Brain microvascular endothelial cell (primary cell): Measurements from ENCODE around the gene OR2T35.

Experiments
- DNase-seq: peaks from one replicate; pipeline ENCODE4 v3.0.0-alpha.2; 2020
- H3K27ac ChIP-seq: fragments of 250-450 bp; sonication (Bioruptor Pico); 2 replicates; pipeline ENCODE4 v1.5.1; 2020; ENCODE audit warnings: mild to moderate bottlenecking, moderate library complexity
- H3K27me3 ChIP-seq: fragments of 250-450 bp; sonication (Bioruptor Pico); replicated peaks from 2 replicates; pipeline ENCODE4 v1.5.1; 2020; ENCODE audit warnings: mild to moderate bottlenecking
- H3K36me3 ChIP-seq: fragments of 250-450 bp; sonication (Bioruptor Pico); replicated peaks from 2 replicates; pipeline ENCODE4 v1.5.1; 2020; ENCODE audit warnings: mild to moderate bottlenecking
- H3K4me3 ChIP-seq: 2 replicates; pipeline ENCODE4 v1.5.1; 2011; ENCODE audit warnings: low read depth, mild to moderate bottlenecking, control low read depth, low read length, moderate library complexity
- in situ Hi-C: cut with HindIII; loops from 2 replicates; pipeline ENCODE4 v1.10.0; 2017; ENCODE audit warnings: low sequenced_read_pairs, low pct_ligation_motif_present
- TF ChIP-seq, protein P1 (sequence below): IDR thresholded peaks from 2 replicates; pipeline ENCODE4 v1.5.1; 2011; ENCODE audit warnings: low read depth, mild to moderate bottlenecking, moderate library complexity, low read length, control low read depth, inconsistent platforms; ENCODE audit errors: missing control alignments

The OR2T35 gene

DNA sequence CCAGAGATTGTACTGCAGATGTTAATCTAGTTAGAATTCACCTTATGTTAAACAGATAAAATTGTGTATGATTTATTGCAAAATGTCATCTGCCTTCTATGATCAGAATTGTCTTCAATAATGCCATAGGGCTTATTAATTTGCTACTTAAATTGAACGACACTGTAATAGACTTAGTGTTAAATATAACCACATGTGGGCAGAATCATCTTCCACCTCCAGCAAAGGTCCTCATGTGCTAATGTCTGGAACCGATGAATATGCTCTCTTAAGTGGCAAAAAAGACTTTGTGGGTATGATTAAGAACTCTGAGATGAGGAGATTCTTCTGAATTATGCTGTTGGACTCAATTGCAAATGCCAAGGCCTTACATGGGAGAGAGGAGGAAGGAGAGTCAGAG, 14.5 kb downstream of the OR2T35 start:
- H3K27me3 ChIP-seq: no peaks in the 10 kb centered on the region
- no peaks in the 10 kb centered on the region for H3K36me3 ChIP-seq
- no peak overlapping the region for H3K27ac ChIP-seq
- TF ChIP-seq, protein P1, sequence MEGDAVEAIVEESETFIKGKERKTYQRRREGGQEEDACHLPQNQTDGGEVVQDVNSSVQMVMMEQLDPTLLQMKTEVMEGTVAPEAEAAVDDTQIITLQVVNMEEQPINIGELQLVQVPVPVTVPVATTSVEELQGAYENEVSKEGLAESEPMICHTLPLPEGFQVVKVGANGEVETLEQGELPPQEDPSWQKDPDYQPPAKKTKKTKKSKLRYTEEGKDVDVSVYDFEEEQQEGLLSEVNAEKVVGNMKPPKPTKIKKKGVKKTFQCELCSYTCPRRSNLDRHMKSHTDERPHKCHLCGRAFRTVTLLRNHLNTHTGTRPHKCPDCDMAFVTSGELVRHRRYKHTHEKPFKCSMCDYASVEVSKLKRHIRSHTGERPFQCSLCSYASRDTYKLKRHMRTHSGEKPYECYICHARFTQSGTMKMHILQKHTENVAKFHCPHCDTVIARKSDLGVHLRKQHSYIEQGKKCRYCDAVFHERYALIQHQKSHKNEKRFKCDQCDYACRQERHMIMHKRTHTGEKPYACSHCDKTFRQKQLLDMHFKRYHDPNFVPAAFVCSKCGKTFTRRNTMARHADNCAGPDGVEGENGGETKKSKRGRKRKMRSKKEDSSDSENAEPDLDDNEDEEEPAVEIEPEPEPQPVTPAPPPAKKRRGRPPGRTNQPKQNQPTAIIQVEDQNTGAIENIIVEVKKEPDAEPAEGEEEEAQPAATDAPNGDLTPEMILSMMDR: no peak
- in situ Hi-C loops: no loop called here
- no peak for DNase-seq
- no peak overlapping the region for H3K4me3 ChIP-seq

DNA sequence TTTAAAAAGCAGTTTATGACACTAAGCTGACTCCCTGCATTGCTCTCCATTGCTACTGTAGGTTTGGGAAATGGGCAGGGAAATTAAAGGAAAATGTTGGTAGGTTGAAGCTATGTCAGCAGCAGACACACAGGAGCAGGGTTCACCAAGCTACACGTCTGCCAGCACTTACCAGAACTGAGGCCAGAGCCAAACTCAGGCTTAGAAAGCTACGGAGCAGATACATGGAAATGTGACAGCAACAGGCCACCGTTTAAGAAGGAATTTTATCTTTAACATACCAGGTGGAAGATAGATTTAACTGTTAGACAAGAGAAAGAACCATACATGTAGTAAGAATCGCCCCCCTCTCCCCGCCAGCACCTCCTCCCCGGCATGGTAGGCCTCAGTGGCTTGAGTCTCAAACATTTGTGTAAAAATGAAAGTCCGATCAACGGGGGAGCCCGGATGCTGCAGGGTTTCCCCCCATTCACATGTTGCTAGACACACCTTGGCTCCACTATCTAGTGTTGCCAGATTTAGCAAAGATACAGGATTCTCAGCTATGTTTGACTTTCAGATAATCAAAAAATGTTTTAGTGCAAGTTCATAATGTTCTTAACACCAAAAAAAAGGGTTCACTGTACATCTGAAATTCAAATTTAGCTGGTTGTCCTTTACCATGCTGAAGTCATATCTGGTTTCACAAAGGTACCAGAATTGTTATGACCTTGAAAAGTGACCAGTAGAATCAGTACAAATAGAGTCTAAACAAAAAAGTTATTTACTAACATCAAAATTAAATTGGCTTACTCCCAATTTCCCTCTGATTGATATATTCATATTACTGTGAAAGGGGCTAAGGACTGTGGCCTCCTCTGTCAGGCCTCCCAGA, 16.9 kb downstream of the OR2T35 start:
- in situ Hi-C loops: no loop called here
- TF ChIP-seq, protein P1: no peak
- no peak overlapping the region for H3K27ac ChIP-seq
- no peak for DNase-seq
- no peaks in the 10 kb centered on the region for H3K36me3 ChIP-seq
- no peaks in the 10 kb centered on the region for H3K27me3 ChIP-seq
- no peak overlapping the region for H3K4me3 ChIP-seq

DNA sequence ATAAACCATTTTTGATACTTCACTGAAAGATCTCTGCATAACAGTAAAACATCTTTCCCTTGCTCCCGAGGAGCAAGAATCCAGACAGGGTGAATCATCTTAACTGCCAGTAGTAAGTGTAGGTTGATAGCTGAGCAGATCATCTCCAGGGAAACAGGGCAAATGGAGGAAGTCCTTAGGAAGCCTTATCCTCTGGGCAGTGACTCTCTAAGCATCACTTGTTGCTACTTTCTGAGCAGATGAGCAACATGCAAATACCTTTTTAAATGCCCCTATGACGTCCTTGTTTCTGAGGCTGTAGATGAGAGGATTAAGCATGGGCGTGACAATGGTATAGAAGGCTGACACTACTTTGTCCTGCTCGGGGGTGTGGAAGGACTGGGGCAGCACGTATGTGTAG, 19.1 kb downstream of the OR2T35 start:
- in situ Hi-C loops: no loop called here

GRCh38 chr1:248625166-248625565, 19.9 kb downstream of the OR2T35 start:
- Histone ChIP-seq H3K4me3 (no peak overlapping the region), H3K27me3 (no peaks in the 10 kb centered on the region), H3K36me3 (no peaks in the 10 kb centered on the region), H3K27ac (no peak overlapping the region)
- in situ Hi-C loops: no loop called here
- no peak for DNase-seq
- TF ChIP-seq, protein P1: no peak

More for the DNA sequence above, 19.1 kb downstream of the OR2T35 start:
- no peak for DNase-seq
- Histone ChIP-seq H3K27ac (no peak overlapping the region), H3K4me3 (no peak overlapping the region), H3K27me3 (no peaks in the 10 kb centered on the region), H3K36me3 (no peaks in the 10 kb centered on the region)
- TF ChIP-seq, protein P1: no peak

DNA sequence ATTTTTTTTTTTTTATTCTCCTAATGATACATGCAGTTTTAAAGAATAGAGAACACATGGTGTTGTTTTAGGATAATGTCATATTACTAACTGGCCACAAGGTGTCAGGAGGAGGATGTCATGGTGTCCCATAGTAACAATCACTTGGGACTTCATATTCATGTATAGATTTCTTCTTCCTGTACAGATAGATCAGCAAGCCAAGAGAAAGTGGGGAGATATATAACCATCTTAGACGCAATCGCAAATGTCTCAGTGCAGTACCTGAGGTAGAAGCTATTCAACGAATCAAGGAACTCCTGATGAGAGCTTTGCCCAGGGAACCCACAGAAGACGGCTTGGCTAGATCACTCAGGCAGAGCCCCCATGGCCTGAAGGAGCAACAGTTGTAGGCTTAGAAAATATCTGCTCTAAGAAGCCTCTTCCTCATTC, 22.5 kb downstream of the OR2T35 start:
- DNase-seq: no peak
- Histone ChIP-seq H3K36me3 (no peaks in the 10 kb centered on the region), H3K27me3 (no peaks in the 10 kb centered on the region), H3K27ac (no peak overlapping the region), H3K4me3 (no peak overlapping the region)
- in situ Hi-C loops: no loop called here
- TF ChIP-seq, protein P1: no peak
